Activated naive CD8-positive, alpha-beta T cell treated with anti-CD3 and anti-CD28 coated beads, Interleukin-2, amount 50 U/mL, for 24 hours (primary cell): ENCODE results near the gene IFT172.
A peak's percentile ranks its signal among the peaks of the same experiment; 100 is the strongest.

Source experiments
- ATAC-seq: fragments of 150-1000 bp; cut with Tn5 transposase; one replicate; pipeline ENCODE4 v1.10.0; 2021
- DNase-seq: peaks from one replicate; pipeline ENCODE4 v3.0.0; 2021
- H3K27ac Mint-ChIP-seq: one replicate; pipeline ENCODE4 v1.8.0; 2021; ENCODE audit warnings: mild to moderate bottlenecking, mixed read lengths
- H3K27me3 Mint-ChIP-seq: one replicate; pipeline ENCODE4 v1.8.0; 2021; ENCODE audit warnings: mixed read lengths
- H3K36me3 Mint-ChIP-seq: one replicate; pipeline ENCODE4 v1.8.0; 2021; ENCODE audit warnings: low read depth, mixed read lengths
- H3K4me1 Mint-ChIP-seq: one replicate; pipeline ENCODE4 v1.8.0; 2021; ENCODE audit warnings: mixed read lengths
- H3K4me3 Mint-ChIP-seq: one replicate; pipeline ENCODE4 v1.8.0; 2021; ENCODE audit warnings: mild to moderate bottlenecking, moderate library complexity, mixed read lengths
- H3K9me3 Mint-ChIP-seq: one replicate; pipeline ENCODE4 v1.8.0; 2021; ENCODE audit warnings: mixed read lengths

IFT172 gene

DNA sequence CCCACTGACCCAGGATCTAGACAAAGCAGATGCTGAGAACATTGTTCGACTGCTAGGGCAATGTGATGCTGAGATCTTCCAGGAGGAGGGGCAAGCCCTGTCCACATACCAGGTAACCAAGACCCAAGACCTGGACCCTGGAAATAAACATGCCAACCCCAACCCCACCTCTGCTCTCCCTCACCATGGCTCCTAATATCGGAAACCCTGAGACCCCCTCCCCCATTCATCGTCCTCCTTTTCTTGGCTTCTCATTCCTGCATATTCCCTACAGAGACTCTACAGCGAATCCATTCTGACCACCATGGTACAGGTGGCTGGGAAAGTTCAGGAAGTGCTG lies 7.7 kb upstream of the IFT172 start:
- Mint-ChIP-seq H3K9me3 (no peaks in the 10 kb centered on the region), H3K36me3 (no peaks in the 10 kb centered on the region), H3K27me3 (peaks cover 53% of the 10 kb centered on the region), H3K27ac (no peak overlapping the region), H3K4me3 (no peak overlapping the region), H3K4me1 (peaks cover 15% of the 10 kb centered on the region)
- ATAC-seq (no peak), DNase-seq (no peak)

DNA sequence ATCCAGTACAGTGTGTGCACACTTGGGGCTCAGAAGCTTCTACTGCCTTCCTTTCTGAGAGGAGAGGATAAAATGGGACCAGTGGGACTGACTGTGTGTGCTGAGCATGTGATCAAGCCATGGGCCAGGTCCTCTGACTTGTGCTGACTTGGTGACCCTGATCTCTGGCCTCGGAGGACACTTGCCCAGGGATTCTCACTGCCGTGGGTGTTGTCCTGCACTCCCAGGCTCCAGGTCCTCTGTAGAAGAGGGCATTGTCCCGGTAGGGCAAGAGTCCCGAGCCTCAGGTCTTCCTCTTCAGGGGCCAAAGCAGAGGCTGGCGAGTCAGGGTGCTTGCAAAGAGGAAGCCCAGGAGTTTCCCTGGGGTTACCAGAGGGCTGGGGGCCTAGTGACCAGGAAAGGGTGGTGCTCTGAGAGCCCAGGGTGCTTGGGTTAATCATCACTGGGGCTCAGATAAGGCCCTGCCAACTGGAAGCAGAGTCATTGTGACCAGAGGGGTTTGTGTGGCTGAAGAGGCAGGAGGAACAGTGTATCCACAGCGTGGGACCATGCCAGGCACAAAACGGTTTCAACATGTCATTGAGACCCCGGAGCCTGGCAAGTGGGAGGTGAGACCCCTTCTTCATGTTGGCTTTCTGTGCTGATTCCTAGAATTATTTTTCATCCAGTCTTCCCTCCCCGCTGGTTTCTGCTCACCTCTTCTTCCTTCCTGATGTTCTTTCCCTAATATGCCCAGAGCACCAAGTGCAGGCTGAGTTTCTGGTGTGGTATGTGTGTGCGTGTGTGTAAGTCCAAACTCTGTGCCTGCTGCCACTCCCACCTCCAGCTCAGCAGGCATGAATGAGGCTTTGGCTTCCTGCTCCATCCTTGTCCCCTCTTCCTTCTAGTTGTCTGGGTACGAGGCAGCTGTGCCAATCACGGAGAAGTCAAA lies 7.1 kb upstream of the IFT172 start, which contains the start of gene GCKR:
GCKR (plus strand) TSS at position 483 of the 931 bp plus-strand sequence; CDS start at position 549, 66 bp downstream.
- H3K4me3 Mint-ChIP-seq, result peak within 1 kb of the TSS; percentile 56
- H3K27me3 Mint-ChIP-seq, result peaks cover 53% of the 10 kb centered on the region
- no peak within 1 kb of the TSS for H3K27ac Mint-ChIP-seq

DNA sequence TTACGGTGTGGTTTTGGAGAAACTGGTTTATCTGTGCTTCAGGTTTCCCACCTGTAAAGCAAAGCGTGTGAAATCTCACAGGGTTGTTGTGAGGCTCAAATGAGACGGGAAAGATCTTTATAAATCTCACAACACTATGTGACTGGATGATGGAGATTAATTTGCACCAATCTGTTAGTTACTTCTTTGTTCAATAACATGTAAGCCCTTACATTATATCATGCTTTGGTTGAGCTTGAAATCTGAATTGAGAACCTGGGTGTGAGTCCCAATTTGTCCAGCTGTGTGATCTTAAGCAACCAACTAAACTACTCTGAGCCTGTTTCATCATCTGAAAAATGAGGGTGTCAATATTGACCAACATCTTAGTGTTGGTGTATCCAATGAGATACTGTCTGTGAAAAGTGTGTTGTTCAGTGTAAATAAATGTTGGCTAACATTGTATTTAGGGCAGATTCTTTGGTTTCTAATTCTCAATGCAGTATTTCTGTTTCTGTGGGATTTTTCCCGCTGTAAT lies 6.4 kb upstream of the IFT172 start:
- no peak overlapping the region for H3K27ac Mint-ChIP-seq

More for the DNA sequence above, 7.1 kb upstream of the IFT172 start, which contains the start of gene GCKR:
- ATAC-seq (no peak), DNase-seq (no peak)
- Mint-ChIP-seq H3K4me1 (peaks cover 15% of the 10 kb centered on the region), H3K9me3 (no peaks in the 10 kb centered on the region), H3K36me3 (no peaks in the 10 kb centered on the region)

DNA sequence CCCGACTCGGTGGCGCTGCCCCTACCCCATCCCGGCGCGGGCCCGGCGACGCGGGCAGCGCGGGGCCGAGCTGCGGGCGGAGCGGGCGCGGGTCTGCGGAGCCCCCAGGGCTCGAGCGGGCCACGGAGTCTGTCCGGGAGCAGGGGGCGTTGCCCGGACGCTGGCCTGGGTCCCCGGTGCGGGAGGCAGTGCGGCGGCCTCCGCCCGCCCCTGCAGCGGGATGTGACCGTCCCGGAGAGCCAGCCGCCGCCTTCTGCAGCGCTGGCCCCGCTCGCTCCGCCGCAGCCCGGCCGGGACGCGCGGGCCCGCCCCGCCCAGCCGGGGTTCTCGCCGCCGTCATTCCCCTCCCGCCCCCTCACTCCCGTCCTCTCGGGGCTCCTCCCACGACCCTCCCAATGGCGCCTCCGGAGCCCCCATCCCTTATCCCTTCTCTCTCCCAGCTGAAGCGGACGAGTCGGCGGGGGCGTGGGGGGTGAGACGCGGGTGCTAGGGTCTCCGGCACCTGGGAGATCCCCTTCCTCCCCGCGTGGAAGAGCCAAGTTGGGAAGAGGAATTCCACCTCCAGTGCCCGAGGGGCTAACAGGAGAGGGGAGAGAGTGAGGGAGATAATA lies 5.5 kb upstream of the IFT172 start, which contains the start of gene FNDC4:
FNDC4 (minus strand) TSS at position 257 of the 611 bp plus-strand sequence. CDS start 521 bp downstream, outside the sequence.
- H3K4me3 Mint-ChIP-seq, result peak within 1 kb of the TSS; percentile 56
- H3K36me3 Mint-ChIP-seq, result no peaks in the 10 kb centered on the region
- peaks cover 18% of the 10 kb centered on the region for H3K4me1 Mint-ChIP-seq
- H3K9me3 Mint-ChIP-seq, result no peaks in the 10 kb centered on the region
- ATAC-seq (peak; percentile 48), DNase-seq (peak; percentile 14)
- no peak within 1 kb of the TSS for H3K27ac Mint-ChIP-seq
- peaks cover 53% of the 10 kb centered on the region for H3K27me3 Mint-ChIP-seq

More for the DNA sequence above, 6.4 kb upstream of the IFT172 start:
- no peak for ATAC-seq
- Mint-ChIP-seq H3K36me3 (no peaks in the 10 kb centered on the region), H3K4me3 (peak overlapping the region; percentile 56), H3K4me1 (peaks cover 15% of the 10 kb centered on the region), H3K9me3 (no peaks in the 10 kb centered on the region), H3K27me3 (peaks cover 53% of the 10 kb centered on the region)
- DNase-seq, result no peak

DNA sequence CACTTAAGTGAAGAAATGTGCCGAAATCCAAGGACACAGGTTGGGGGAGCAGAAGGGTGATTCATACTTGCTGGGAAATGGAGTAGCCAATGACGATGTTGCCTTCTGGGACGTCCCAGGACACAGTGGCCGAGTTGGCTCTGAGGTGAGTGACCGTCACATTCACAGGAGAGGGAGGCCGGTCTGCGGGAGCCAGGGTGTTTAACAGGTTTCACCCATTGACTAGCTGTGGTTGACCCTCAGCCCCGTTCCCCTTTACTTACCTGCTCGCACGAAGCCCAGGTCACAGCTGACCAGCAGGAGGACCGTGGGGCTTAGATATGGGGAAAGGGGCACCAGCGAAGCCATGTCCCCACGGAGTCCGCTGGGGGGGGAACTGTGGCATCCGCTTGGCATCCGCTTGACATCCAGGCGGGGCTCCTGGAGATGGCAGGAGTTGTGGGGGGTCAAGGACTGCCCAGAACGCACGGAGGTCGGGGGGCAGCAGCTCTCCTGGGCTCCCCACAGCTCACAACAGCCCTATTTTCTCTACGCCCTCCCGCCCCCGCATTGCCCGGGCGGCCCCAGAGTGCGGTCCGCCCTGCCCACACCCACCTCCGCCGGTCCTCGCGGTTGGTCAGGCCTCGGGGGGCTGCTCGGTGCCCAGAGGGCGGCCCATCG lies 4.9 kb upstream of the IFT172 start:
- peaks cover 55% of the 10 kb centered on the region for H3K27me3 Mint-ChIP-seq
- ATAC-seq, result no peak
- H3K27ac Mint-ChIP-seq, result no peak overlapping the region
- no peaks in the 10 kb centered on the region for H3K9me3 Mint-ChIP-seq
- no peaks in the 10 kb centered on the region for H3K36me3 Mint-ChIP-seq
- peak overlapping the region; percentile 38 for H3K4me3 Mint-ChIP-seq
- peaks cover 24% of the 10 kb centered on the region for H3K4me1 Mint-ChIP-seq
- no peak for DNase-seq

DNA sequence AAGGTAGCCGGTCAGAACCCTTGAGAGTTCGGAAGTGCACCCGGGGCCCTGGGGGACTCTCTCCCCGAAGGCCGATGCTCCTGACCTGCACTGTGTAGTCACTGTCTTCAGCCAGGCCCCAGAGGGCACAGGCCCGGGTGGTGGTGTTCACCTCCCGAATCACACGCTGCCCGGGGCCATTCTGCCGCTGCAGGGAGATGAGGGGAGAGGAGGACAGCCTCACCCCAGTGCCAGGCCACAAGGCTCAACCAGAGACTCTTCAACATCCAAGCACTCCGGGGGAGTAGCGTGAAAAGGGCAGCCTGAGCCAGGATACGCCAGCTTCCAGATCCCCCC lies 4.4 kb upstream of the IFT172 start:
- DNase-seq (no peak), ATAC-seq (no peak)
- Mint-ChIP-seq H3K36me3 (no peaks in the 10 kb centered on the region), H3K9me3 (no peaks in the 10 kb centered on the region), H3K27ac (no peak overlapping the region), H3K27me3 (peaks cover 52% of the 10 kb centered on the region), H3K4me1 (peaks cover 28% of the 10 kb centered on the region), H3K4me3 (peak overlapping the region; percentile 38)

DNA sequence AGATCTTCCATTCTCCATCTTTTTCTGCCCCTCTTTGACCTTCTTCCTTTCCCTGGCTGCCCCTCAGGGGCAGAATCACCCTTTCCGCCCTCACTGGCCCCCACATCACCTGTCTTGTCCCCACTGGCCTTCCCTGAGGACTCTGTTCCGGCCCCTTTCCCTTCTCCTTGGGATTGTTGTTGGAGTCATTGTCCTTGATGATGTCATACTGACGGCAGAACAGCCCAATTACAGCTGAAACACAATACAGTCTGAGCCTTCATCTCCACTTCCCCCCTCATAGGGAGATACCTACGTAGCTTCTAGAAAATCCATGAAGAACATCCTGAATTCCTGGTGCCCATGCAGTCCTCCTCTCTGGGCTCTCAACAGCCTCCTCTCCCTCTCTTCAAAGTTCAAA lies 3.0 kb upstream of the IFT172 start:
- H3K27me3 Mint-ChIP-seq, result peaks cover 44% of the 10 kb centered on the region
- peaks cover 33% of the 10 kb centered on the region for H3K4me1 Mint-ChIP-seq
- no peak for DNase-seq
- no peaks in the 10 kb centered on the region for H3K9me3 Mint-ChIP-seq
- ATAC-seq, result no peak
- H3K27ac Mint-ChIP-seq, result no peak overlapping the region
- no peak overlapping the region for H3K4me3 Mint-ChIP-seq
- H3K36me3 Mint-ChIP-seq, result no peaks in the 10 kb centered on the region

DNA sequence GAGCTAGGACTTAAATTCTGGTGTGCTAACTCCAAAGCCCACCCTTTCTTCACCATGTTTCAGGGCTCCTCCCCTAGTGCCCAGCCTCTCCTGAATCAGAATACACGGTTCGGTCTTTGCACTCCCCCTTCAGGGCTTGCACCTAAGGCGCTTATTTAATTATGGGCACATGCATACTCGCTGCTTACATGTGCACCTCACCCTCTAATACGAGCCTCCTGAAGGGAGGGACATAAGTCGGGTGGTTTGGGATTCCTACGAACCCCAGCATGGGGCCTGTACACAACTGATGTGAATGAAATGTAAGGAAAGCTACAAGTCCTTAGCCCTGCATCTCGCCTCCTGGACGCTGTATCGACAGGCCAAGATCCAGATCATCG lies 435 bp downstream of the IFT172 start:
- no peaks in the 10 kb centered on the region for H3K9me3 Mint-ChIP-seq
- H3K27me3 Mint-ChIP-seq, result peaks cover 18% of the 10 kb centered on the region
- peak overlapping the region; percentile 86 for H3K27ac Mint-ChIP-seq
- no peaks in the 10 kb centered on the region for H3K36me3 Mint-ChIP-seq
- DNase-seq (no peak), ATAC-seq (no peak)
- peak overlapping the region; percentile 87 for H3K4me3 Mint-ChIP-seq
- peaks cover 21% of the 10 kb centered on the region for H3K4me1 Mint-ChIP-seq

DNA sequence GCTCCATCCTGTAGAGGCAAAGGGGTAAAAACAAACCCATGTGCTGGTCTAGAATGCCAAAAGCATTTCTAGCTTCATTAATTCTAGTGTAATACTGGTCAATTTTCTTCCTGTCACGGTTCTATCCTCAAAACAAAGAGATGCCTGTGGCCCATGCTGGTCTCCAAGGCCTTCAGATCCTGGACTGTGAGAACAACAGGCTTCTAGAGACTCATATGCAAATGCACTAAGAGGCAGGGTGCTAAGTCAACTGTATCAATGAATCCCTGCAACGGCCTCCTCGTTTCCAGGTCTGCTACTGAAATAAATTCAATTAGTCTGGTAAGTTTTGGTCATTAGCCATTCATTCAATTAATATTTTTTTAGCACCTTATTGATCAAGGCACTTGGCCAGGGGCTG lies 4.0 kb downstream of the IFT172 start:
- no peak for DNase-seq
- Mint-ChIP-seq H3K4me3 (no peak overlapping the region), H3K9me3 (no peaks in the 10 kb centered on the region), H3K36me3 (no peaks in the 10 kb centered on the region), H3K27me3 (peaks cover 3% of the 10 kb centered on the region), H3K27ac (no peak overlapping the region), H3K4me1 (peaks cover 18% of the 10 kb centered on the region)
- ATAC-seq, result no peak

DNA sequence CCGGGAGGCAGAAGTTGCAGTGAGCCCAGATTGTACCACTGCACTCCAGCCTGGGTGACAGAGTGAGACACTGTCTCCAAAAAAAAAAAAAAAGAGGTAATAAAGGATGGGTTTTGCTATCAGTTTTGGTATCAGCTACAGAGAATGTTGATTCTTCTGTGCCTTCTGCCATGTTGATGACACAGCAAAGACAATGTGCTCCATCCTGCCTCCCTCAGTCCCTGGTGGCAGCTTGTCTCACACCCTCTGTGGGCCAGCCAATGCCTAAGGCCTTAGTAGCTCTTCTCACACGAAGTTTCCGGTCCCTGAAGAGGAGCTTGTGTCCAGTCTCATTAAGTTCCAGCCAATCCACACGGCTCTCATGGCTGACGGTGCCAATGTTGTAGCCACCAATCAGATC lies 17.6 kb downstream of the IFT172 start:
- Mint-ChIP-seq H3K27ac (no peak overlapping the region), H3K36me3 (peaks cover 12% of the 10 kb centered on the region), H3K9me3 (no peaks in the 10 kb centered on the region), H3K4me1 (no peaks in the 10 kb centered on the region), H3K27me3 (no peaks in the 10 kb centered on the region), H3K4me3 (no peak overlapping the region)
- DNase-seq, result no peak
- no peak for ATAC-seq

DNA sequence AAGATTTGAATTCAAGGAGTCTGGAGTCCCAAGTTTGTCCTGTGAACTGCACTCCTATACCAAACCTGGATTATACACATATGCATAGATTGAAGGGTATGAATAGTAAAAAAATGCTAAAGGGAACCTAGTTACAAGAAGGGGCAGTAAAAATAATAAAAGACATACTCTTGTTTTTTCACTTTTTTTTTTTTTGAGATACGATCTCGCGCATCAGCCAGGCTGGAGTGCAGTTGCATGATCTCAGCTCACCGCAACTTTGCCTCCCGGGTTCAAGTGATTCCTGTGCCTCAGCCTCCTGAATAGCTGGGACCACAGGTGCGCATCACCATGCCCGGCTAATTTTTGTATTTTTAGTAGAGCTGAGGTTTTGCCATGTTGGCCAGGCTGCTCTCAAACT lies 25.1 kb downstream of the IFT172 start:
- no peak overlapping the region for H3K27ac Mint-ChIP-seq
- H3K27me3 Mint-ChIP-seq, result no peaks in the 10 kb centered on the region
- H3K4me1 Mint-ChIP-seq, result no peaks in the 10 kb centered on the region
- H3K36me3 Mint-ChIP-seq, result no peaks in the 10 kb centered on the region
- DNase-seq (no peak), ATAC-seq (no peak)
- no peaks in the 10 kb centered on the region for H3K9me3 Mint-ChIP-seq
- no peak overlapping the region for H3K4me3 Mint-ChIP-seq

DNA sequence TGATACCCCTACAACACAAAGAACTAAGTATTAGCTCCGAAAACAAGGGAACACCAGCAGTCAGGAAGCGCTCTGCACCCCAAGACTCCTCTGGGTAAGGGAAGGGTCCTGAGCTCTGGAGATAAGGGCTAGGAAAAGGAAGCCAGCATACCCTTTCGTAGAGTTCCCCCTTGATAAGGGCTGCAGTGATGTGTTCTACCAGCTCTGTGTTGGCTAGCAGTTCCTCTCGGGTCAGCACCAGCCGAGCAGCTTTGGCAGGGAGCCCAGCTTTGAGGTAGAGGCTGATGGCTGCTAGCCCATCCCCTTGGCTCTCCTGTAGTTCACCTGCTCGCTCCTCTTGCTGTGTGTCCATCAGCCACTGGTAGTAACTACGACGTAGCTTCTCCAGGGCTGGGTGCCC lies 28.4 kb downstream of the IFT172 start:
- no peaks in the 10 kb centered on the region for H3K4me1 Mint-ChIP-seq
- H3K27me3 Mint-ChIP-seq, result no peaks in the 10 kb centered on the region
- H3K4me3 Mint-ChIP-seq, result no peak overlapping the region
- ATAC-seq (no peak), DNase-seq (no peak)
- no peaks in the 10 kb centered on the region for H3K9me3 Mint-ChIP-seq
- no peak overlapping the region for H3K27ac Mint-ChIP-seq
- peaks cover 3% of the 10 kb centered on the region for H3K36me3 Mint-ChIP-seq

DNA sequence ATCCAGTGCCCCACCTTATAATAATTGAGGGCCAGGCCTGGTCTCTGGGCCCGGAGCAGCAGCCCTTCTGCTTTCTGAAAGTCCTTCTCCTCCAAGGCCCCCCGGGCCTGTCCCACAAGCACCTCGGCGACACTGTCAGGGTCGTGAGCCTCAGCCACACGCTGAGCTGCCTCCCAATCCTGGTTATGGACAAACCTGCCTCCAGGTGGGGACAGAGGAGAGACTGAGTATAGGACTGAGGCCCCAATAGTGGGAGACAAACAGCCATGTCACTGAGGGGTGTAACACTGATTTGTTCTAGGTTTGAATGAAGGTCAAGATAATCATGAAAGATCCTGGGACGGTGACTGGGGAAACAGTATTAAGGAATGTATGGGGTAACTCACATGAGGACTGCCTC lies 35.6 kb downstream of the IFT172 start:
- H3K27ac Mint-ChIP-seq, result no peak overlapping the region
- ATAC-seq (no peak), DNase-seq (no peak)
- H3K4me3 Mint-ChIP-seq, result no peak overlapping the region
- H3K36me3 Mint-ChIP-seq, result peaks cover 4% of the 10 kb centered on the region
- H3K4me1 Mint-ChIP-seq, result peaks cover 4% of the 10 kb centered on the region
- H3K27me3 Mint-ChIP-seq, result no peaks in the 10 kb centered on the region
- H3K9me3 Mint-ChIP-seq, result no peaks in the 10 kb centered on the region

DNA sequence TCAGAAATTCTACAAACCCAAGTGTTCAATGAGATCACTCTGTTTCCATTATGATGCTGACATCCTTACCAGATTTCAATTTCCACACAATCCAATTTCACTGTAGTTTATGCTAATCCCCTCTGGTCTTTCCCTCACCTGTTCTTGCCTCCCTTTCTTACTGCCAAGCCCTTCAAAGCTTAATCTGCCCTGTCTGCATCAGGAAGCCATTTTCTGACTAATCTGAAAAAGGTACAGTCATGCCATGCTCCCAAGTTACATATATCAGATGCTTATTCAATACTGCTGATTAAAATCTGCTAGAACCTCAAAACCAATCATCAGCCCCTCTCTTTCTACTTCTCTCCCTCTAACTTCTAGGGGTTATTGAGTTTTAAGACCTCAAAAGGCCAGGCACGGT lies 38.4 kb downstream of the IFT172 start:
- peaks cover 1% of the 10 kb centered on the region for H3K36me3 Mint-ChIP-seq
- H3K4me1 Mint-ChIP-seq, result peaks cover 7% of the 10 kb centered on the region
- no peaks in the 10 kb centered on the region for H3K9me3 Mint-ChIP-seq
- no peak for DNase-seq
- H3K27me3 Mint-ChIP-seq, result no peaks in the 10 kb centered on the region
- H3K27ac Mint-ChIP-seq, result peak overlapping the region; percentile 7
- no peak overlapping the region for H3K4me3 Mint-ChIP-seq
- peak; percentile 53 for ATAC-seq
